CD4-positive, alpha-beta memory T cell (primary cell): ENCODE measurements around the gene SARS1. TPM values are rescaled to one million over a fixed set of nuclear protein-coding genes. Genes with fewer than 3 reads are reported as not detected.

ENCODE experiments used
- CTCF ChIA-PET: fragments of 350-600 bp; sonication (Branson Sonifier 250); formaldehyde crosslinking; loops from one replicate; lab custom pipeline; 2021; ENCODE audit warnings: inconsistent platforms; ENCODE audit not compliant: partially characterized antibody; lab: Charles Lee
- POLR2A ChIA-PET: fragments of 350-600 bp; sonication (Branson Sonifier 250); formaldehyde crosslinking; loops from one replicate; lab custom pipeline; 2021; ENCODE audit not compliant: partially characterized antibody; lab: Charles Lee
- DNase-seq, 5 donors: peaks; one replicate each; pipeline versions ENCODE4 v3.0.0 to v3.0.0-alpha.2; 2020 to 2022; ENCODE audit warnings: mixed read lengths in 1 of 5
- H3K27ac ChIP-seq: one replicate; pipeline ENCODE4 v1.7.0; 2013; ENCODE audit warnings: low read depth, low read length
- H3K27me3 ChIP-seq: 2 replicates; pipeline ENCODE4 v1.7.0; 2013; ENCODE audit warnings: mild to moderate bottlenecking, low read length, moderate library complexity; ENCODE audit not compliant: insufficient read depth
- H3K36me3 ChIP-seq: 2 replicates; pipeline ENCODE4 v1.7.0; 2013; ENCODE audit warnings: mild to moderate bottlenecking, low read length, moderate library complexity; ENCODE audit not compliant: insufficient read depth
- H3K4me1 ChIP-seq: 2 replicates; pipeline ENCODE4 v1.7.0; 2013; ENCODE audit warnings: mild to moderate bottlenecking, low read length, moderate library complexity; ENCODE audit not compliant: insufficient read depth
- H3K4me3 ChIP-seq, 2 donors: one replicate each; pipeline ENCODE4 v1.7.0; 2013; ENCODE audit warnings: low read length in 2 of 2, mild to moderate bottlenecking in 1 of 2
- H3K9me3 ChIP-seq, 2 donors: one replicate each; pipeline ENCODE4 v1.7.0; 2013; ENCODE audit warnings: low read length in 2 of 2, control low read depth in 1 of 2; ENCODE audit not compliant: control insufficient read depth in 1 of 2
- H3K27ac Mint-ChIP-seq, 7 donors: one replicate each; pipeline ENCODE4 v1.8.0; 2020 to 2021; ENCODE audit warnings: mixed read lengths in 7 of 7, mild to moderate bottlenecking in 6 of 7, inconsistent platforms in 3 of 7, moderate library complexity in 3 of 7
- H3K27me3 Mint-ChIP-seq, 2 donors: one replicate each; pipeline ENCODE4 v1.8.0; 2020 to 2021; ENCODE audit warnings: mixed read lengths in 2 of 2
- H3K36me3 Mint-ChIP-seq, 2 donors: one replicate each; pipeline ENCODE4 v1.8.0; 2020 to 2021; ENCODE audit warnings: mixed read lengths in 2 of 2, inconsistent platforms in 1 of 2, mild to moderate bottlenecking in 1 of 2
- H3K4me1 Mint-ChIP-seq, 4 donors: one replicate each; pipeline ENCODE4 v1.8.0; 2020 to 2021; ENCODE audit warnings: mixed read lengths in 4 of 4, mild to moderate bottlenecking in 1 of 4
- H3K4me3 Mint-ChIP-seq, 8 donors: one replicate each; pipeline ENCODE4 v1.8.0; 2020 to 2021; ENCODE audit warnings: mixed read lengths in 8 of 8, mild to moderate bottlenecking in 7 of 8, moderate library complexity in 6 of 8, inconsistent platforms in 3 of 8
- H3K9me3 Mint-ChIP-seq, 8 donors: one replicate each; pipeline ENCODE4 v1.8.0; 2020 to 2021; ENCODE audit warnings: mixed read lengths in 8 of 8, mild to moderate bottlenecking in 5 of 8, inconsistent platforms in 3 of 8, moderate library complexity in 1 of 8
- intact Hi-C: fragments of 100-400 bp; cut with micrococcal nuclease; formaldehyde crosslinking; loops from one replicate; pipeline ENCODE4 v1.15.1; 2023
- polyA plus RNA-seq, 2 donors: library from polyadenylated mRNA; unstranded; fragments of 300-500 nt; fragmentation: Illumina TruSeq; gene quantifications; one replicate each; pipeline ENCODE4 v1.2.3, GENCODE V29; 2021
- total RNA-seq, 2 experiments: library from RNA; stranded (reverse); gene quantifications; one replicate each; pipeline ENCODE4 v1.2.3, GENCODE V29; 2021

The SARS1 gene
- total and polyA plus RNA-seq, 4 experiments from 2014 or later = 153 to 199 (median 184) TPM

- ChIA-PET CTCF (interaction anchor here (0.8 to 9.5 kb wide), 10 partner anchors 10 to 257 kb away, joined by 3 to 193 read pairs (median 6); partner anchors contain the start of genes CYB561D1 and SORT1), POLR2A (interaction anchor here (1.7 kb wide), 1 partner anchor 257 kb away, joined by 7 read pairs; no protein-coding TSS in a partner anchor)
- Mint-ChIP-seq H3K27me3 (no peaks in the 10 kb centered on the region), H3K9me3 (no peaks in the 10 kb centered on the region), H3K4me1 (peaks cover 0 to 3% (median 0%) of the 10 kb centered on the region in 4 donors), H3K4me3 (no peak overlapping the region), H3K27ac (no peak overlapping the region), H3K36me3 (no peaks in the 10 kb centered on the region)
- no peaks in the 10 kb centered on the region for H3K36me3 ChIP-seq
- H3K4me1 ChIP-seq = peaks cover 4% of the 10 kb centered on the region
- DNase-seq = no peak
- no peak overlapping the region for H3K27ac ChIP-seq
- intact Hi-C loops = no loop called here
- H3K27me3 ChIP-seq = no peaks in the 10 kb centered on the region
- H3K9me3 ChIP-seq = no peaks in the 10 kb centered on the region
- no peak overlapping the region for H3K4me3 ChIP-seq
These were observed 62.1 kb downstream of the SARS1 start for GRCh38 chr1:109275706-109276345.

- H3K4me1 Mint-ChIP-seq = peaks cover 3 to 13% (median 6%) of the 10 kb centered on the region in 4 donors
- no peaks in the 10 kb centered on the region for H3K9me3 Mint-ChIP-seq
- no peaks in the 10 kb centered on the region for H3K36me3 Mint-ChIP-seq
- ChIA-PET CTCF (interaction anchor here (0.7 to 9.5 kb wide), 26 partner anchors 8 to 256 kb away, joined by 3 to 193 read pairs (median 4); partner anchors contain the start of genes CYB561D1 and SORT1), POLR2A (interaction anchor here (1.7 to 1.8 kb wide), 2 partner anchors 206 to 255 kb away, joined by 5 to 7 read pairs; partner anchors contain the start of gene ATXN7L2)
- no peaks in the 10 kb centered on the region for H3K27me3 ChIP-seq
- H3K27ac Mint-ChIP-seq = peak overlapping the region in 1 of 7 donors; percentile 46
- H3K27ac ChIP-seq = no peak overlapping the region
- H3K4me3 ChIP-seq = no peak overlapping the region
- H3K9me3 ChIP-seq = no peaks in the 10 kb centered on the region
- intact Hi-C loops = loop anchor here (1.0 kb wide), 2 partner anchors 122 to 217 kb away; partner anchors contain the start of gene CYB561D1
- peak; percentile 33 to 57 (median 42) for DNase-seq
- H3K36me3 ChIP-seq = no peaks in the 10 kb centered on the region
- no peaks in the 10 kb centered on the region for H3K27me3 Mint-ChIP-seq
- no peak overlapping the region for H3K4me3 Mint-ChIP-seq
- peaks cover 13% of the 10 kb centered on the region for H3K4me1 ChIP-seq
These were observed 63.9 kb downstream of the SARS1 start for GRCh38 chr1:109277434-109278204.

GRCh38 chr1:109279615-109280278 is 66.0 kb downstream of the SARS1 start:
- Histone ChIP-seq H3K4me3 (no peak overlapping the region), H3K4me1 (peaks cover 26% of the 10 kb centered on the region), H3K27ac (no peak overlapping the region), H3K36me3 (no peaks in the 10 kb centered on the region), H3K9me3 (no peaks in the 10 kb centered on the region), H3K27me3 (no peaks in the 10 kb centered on the region)
- Mint-ChIP-seq H3K9me3 (no peaks in the 10 kb centered on the region), H3K4me3 (peak overlapping the region in 1 of 8 donors; percentile 31), H3K36me3 (peaks cover 0 to 4% of the 10 kb centered on the region in 2 donors), H3K27ac (peak overlapping the region in 2 of 7 donors; percentile 46 to 51), H3K4me1 (peaks cover 8 to 30% (median 18%) of the 10 kb centered on the region in 4 donors), H3K27me3 (no peaks in the 10 kb centered on the region)
- ChIA-PET CTCF (interaction anchor here (1.1 to 9.5 kb wide), 9 partner anchors 12 to 253 kb away, joined by 4 to 193 read pairs (median 5); partner anchors contain the start of genes CYB561D1 and SORT1), POLR2A (interaction anchor here (0.9 kb wide), 1 partner anchor 253 kb away, joined by 3 read pairs; no protein-coding TSS in a partner anchor)
- intact Hi-C loops = no loop called here
- DNase-seq = no peak

- Mint-ChIP-seq H3K27me3 (no peaks in the 10 kb centered on the region), H3K9me3 (no peaks in the 10 kb centered on the region), H3K4me3 (peak overlapping the region in 1 of 8 donors; percentile 6), H3K4me1 (peaks cover 8 to 30% (median 18%) of the 10 kb centered on the region in 4 donors), H3K36me3 (peaks cover 0 to 4% of the 10 kb centered on the region in 2 donors), H3K27ac (peak overlapping the region in 2 of 7 donors; percentile 68 to 77)
- H3K27me3 ChIP-seq = no peaks in the 10 kb centered on the region
- DNase-seq = no peak
- H3K36me3 ChIP-seq = no peaks in the 10 kb centered on the region
- H3K4me3 ChIP-seq = no peak overlapping the region
- ChIA-PET POLR2A (no interaction called here), CTCF (interaction anchor here (8.5 to 9.5 kb wide), 2 partner anchors 119 to 252 kb away, joined by 174 to 193 read pairs; partner anchors contain the start of gene SORT1)
- H3K27ac ChIP-seq = no peak overlapping the region
- intact Hi-C loops = no loop called here
- peaks cover 26% of the 10 kb centered on the region for H3K4me1 ChIP-seq
- H3K9me3 ChIP-seq = no peaks in the 10 kb centered on the region
These were observed 67.1 kb downstream of the SARS1 start for GRCh38 chr1:109280862-109281261.

- Histone ChIP-seq H3K36me3 (no peaks in the 10 kb centered on the region), H3K4me3 (peak overlapping the region in 1 of 2 donors; percentile 91), H3K9me3 (no peaks in the 10 kb centered on the region), H3K27me3 (no peaks in the 10 kb centered on the region), H3K27ac (no peak overlapping the region), H3K4me1 (peaks cover 26% of the 10 kb centered on the region)
- intact Hi-C loops = loop anchor here (2.0 kb wide), 1 partner anchor 213 kb away; the partner anchor contains the start of gene CYB561D1
- Mint-ChIP-seq H3K36me3 (peaks cover 0 to 4% of the 10 kb centered on the region in 2 donors), H3K27ac (peak overlapping the region in 4 of 7 donors; percentile 10 to 86 (median 80)), H3K9me3 (no peaks in the 10 kb centered on the region), H3K4me3 (peak overlapping the region; percentile 91 to 100 (median 96)), H3K4me1 (peaks cover 8 to 30% (median 18%) of the 10 kb centered on the region in 4 donors), H3K27me3 (no peaks in the 10 kb centered on the region)
- DNase-seq = no peak
- CTCF ChIA-PET = interaction anchor here (0.9 to 9.5 kb wide), 5 partner anchors 34 to 251 kb away, joined by 3 to 193 read pairs (median 6); partner anchors contain the start of genes CYB561D1 and SORT1
- POLR2A ChIA-PET = interaction anchor here (0.7 to 2.4 kb wide), 7 partner anchors 117 to 267 kb away, joined by 3 to 12 read pairs (median 6); partner anchors contain the start of genes ATXN7L2, ELAPOR1 and GNAI3
These were observed 68.2 kb downstream of the SARS1 start for GRCh38 chr1:109281680-109282496.
